H54 (cell line): ENCODE data around the gene TRUB2.

Experiments
- DNase-seq: peaks from one replicate; pipeline ENCODE4 v3.0.0; 2011; ENCODE audit warnings: low spot score, mixed read lengths; ENCODE audit not compliant: insufficient read length
- FAIRE-seq: peaks from 3 replicates; lab custom pipeline; 2011; peaks lifted over from hg19 to GRCh38; lab: Jason Lieb, UNC
- POLR2A ChIP-seq: IDR thresholded peaks from 2 replicates; pipeline ENCODE4 v1.6.1; 2011; ENCODE audit warnings: low read depth, mild to moderate bottlenecking, low read length

The TRUB2 gene

GRCh38 chr9:128257086-128257825 is 65.0 kb downstream of the TRUB2 start:
- no peak for TF ChIP-seq POLR2A
- FAIRE-seq: no peak
- no peak for DNase-seq
